ENCODE results near the gene PIGH.
A peak's percentile ranks its signal among the peaks of the same experiment; 100 is the strongest.

Gene PIGH

DNA sequence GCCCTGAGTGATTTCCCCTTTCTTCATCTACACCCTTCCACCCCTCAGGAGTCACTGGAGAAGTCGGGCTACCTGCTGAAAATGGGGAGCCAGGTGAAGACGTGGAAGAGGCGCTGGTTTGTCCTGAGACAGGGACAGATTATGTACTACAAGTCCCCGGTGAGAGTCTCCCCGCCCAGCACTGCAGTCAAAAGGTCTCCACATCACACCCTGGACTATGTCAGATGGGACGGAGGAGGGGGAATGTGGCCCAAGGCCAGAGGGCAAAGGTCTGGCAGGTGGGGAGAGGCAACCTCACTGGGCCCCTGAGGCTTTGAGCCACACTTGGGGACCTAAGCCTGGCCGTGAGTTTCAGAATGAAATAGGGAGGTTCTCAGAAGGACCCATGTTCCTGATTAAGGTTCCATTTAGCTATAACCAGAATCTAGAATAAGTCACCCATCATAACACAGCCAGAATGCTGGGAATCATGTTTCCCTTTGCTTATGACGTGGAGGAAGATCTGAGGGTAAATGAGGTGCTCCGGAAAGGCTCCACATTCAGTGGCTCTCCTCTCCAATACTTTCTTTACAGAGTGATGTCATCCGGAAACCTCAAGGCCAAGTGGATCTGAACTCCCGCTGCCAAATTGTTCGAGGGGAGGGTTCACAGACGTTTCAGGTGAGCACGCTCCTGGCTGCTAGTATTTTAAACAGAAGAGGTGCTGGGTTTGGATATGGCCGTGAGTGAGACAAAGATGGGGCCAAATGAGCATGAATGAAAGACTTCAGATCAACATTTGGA lies 26.6 kb downstream of the PIGH start:
- DNase-seq, result no peak

DNA sequence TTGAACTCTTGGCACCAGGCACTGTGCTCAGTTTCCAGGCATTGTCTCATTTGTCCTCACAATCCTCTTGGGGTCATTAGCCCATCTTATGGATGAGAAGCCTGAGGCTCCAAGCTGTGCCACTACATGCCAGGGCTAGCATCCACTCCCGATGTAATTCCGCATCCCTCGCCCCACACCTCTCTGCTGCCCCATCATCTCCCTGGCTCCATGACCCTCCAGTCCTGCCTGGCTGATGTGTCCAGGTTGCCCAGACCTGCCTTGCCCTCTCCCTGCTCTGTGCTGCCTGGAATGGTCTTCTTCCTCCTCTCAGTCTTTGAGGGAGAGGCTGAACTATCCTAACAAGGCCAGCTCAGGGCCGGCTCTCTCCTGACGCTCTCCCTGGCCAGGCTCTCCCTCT lies 27.5 kb downstream of the PIGH start:
- DNase-seq, result no peak

DNA sequence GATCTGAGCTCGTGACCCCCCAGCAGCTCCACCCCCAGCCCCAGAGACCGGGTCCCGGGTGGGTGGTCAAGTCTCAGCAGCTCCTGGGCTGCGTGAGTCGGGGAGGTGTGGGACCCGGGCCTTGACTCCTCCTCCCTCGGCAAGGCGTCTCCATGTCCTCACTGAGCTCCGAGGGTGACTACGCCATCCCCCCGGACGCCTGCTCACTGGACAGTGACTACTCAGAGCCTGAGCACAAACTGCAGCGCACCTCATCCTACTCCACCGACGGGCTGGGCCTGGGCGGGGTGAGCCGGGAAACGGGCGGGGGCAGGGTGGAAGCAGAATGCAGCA lies 28.1 kb downstream of the PIGH start:
- DNase-seq, result no peak

DNA sequence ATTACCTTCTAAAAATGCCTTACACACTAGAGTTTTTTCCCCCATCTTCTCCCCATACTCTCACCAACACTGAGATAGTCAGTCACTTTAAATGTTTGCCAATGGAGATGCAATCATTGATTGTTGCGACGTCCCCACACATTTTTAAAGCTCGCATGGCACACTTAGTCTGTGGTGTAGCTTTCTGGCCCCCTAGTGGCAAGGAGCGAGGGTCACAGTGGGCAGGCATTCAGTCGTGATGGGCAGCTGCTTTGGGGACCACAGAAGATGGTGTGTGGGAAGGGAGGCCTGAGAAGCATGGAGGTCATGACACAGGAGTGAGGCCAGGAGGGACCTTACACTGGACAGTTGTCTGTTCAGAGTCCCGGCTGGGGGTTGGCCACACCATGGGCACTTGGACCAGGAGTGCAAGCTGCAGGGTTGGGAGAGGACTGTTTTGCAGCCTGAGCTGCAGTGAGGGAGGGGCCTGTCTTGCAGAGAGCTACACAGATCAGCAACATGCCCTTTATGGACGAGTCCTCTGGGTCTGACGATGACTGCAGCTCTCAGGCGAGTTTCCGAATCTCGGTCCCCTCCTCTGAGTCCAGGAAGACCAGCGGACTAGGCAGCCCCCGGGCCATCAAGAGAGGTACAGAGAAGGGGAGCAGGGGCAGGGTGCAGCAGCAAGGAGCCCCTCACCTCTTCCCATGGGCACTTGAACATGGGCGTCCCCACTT lies 28.6 kb downstream of the PIGH start:
- peak; percentile 55 for DNase-seq

DNA sequence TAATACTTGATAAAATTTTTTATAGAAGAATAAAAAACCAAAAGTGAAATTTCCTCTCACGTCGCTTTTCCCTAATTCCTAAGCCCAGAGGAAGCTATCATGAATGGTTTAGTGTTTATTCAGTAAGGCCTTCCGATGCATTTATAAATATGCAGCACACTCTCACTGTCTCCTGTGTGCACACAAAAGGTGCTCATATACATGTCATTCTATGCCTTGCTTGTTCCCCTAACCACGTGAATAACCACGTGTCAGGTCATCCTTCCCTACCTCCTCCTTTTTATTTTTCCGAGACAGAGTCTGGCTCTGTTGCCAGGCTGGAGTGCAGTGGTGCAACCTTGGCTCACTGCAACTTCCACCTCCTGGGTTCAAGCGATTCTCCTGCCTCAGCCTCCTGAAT lies 29.6 kb downstream of the PIGH start:
- no peak for DNase-seq

DNA sequence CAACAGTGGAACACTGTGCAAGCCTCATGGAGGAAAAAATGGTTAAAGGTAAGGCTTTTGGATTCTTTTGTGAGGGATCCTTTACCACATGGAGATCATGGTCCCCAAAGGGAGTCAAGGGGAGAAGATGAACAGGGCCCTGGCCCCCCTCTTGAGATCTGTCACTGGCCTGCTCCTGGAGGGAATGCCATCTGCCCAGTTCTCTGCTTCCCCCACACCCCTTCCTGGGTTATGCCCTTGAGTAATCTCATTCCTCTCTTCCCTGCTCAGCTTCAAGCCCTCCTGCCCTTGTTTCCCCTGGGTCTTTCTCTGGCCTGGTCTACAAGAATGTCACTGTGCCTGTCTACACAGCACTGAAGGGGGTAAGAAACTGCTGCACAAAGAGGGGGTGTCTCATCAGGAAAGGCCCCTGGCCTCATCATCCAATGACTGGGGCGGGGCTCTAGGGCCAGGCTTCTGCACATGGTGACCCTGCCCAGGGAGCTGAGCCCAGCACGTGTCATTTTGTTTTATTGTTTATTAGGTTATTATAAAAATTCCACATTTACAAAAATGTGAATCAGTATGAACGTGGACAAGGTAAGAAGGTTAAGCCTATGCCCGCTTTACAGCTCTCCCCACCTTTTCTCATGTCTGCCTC lies 30.3 kb downstream of the PIGH start:
- DNase-seq, result no peak

DNA sequence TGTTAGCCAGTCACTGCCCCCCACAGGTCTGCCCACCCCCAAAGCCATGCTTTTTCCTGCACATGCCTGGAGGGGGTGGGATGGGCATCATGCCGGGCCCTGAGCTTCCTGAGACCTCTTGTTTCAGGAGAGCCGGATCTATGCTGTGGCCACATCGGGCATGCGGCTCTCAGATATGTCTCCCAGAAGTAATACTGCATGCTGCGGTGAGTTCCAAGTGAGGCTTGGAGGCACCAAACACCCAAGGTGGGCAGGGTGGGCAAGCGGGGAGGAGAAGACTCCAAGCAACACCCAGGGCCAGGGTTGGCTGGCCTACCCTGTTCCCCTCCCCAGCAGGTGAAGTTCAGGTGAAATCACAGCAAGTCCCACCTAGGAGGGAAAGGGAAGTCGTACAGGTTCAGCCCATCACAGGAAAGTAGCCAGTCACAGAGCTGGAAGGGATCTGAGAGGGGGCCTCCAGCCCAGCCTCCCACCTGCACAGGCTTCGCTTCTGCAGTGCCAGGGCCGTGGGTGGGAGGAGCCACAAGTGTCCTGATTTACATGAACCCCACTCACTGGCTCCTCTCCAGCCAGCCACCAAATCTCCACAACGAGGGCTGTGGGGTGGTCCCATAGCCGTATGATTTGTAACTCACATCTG lies 30.9 kb downstream of the PIGH start:
- no peak for DNase-seq

DNA sequence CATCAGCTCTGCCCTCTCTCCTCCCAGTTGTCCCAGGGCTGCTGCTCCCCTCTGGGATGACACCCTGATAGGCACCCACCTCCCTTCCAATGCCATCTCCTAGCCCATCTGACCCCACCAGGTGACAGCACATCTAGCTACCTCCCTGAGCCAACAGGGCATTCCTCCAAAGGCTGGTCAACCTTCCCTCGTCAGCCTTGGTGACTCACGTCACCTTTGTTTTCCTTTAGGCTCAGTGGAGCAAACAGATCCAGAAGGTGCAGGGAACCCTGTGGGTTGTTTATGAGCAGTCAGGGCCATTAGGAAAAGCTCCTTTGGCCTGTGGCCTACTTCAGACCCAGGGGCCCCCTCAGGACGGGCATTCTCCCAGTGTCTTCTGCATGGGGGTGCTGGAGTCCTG lies 32.4 kb downstream of the PIGH start:
- DNase-seq, result no peak

DNA sequence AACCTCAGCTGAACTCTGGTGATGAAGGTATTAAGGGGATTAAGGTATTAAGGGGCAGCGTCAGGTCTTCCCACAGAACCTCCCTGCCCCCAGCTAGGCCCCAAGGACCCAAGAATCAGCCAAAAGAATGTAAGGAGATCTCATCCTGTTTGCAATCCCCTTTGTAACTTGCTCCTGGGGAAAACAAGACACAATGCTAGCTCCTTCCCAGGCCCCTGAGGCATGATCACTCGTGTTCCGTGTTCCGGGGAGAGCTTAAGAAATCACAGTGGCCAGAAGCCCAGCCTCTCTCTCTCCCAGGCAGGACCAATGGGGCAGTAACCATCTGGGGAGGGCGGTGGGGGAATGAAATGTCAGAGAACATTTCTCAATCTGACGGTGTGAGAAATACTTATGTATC lies 33.2 kb downstream of the PIGH start:
- no peak for DNase-seq

DNA sequence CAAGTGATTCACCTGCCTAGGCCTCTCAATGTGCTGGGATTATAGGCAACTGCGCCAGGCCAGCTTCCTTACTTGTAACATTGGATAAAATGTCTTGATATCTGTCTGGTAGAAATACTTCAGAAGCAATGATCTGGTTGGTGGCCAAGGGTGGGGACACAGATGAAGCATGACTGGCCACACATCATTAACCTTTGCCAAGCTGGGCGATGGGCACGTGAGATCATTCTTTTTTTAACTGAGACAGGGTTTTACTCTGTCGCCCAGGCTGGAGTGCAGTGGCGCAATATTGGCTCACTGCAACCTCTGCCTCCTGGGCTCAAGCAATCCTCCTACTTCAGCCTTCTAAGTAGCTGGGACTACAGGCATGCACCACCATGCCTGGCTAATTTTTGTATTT lies 35.8 kb downstream of the PIGH start:
- DNase-seq, result no peak

DNA sequence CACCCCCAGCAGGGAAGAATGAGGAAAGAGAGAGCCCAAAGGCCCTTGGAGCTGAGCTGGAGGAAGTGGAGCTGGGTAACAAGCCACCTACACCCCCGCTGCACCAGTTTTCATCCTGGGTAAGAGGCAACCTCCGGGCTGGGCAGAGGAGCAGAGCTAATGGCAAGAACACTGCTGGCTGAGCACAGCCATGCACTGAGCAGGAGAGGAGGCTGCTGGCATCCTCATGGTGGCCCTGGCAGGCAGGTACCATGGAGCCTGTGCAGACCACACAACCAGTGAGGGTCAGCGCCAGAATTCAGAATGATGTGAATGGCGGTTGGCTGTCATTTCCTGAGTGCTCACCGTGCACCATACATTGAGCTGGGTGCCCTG lies 37.3 kb downstream of the PIGH start:
- no peak for DNase-seq

DNA sequence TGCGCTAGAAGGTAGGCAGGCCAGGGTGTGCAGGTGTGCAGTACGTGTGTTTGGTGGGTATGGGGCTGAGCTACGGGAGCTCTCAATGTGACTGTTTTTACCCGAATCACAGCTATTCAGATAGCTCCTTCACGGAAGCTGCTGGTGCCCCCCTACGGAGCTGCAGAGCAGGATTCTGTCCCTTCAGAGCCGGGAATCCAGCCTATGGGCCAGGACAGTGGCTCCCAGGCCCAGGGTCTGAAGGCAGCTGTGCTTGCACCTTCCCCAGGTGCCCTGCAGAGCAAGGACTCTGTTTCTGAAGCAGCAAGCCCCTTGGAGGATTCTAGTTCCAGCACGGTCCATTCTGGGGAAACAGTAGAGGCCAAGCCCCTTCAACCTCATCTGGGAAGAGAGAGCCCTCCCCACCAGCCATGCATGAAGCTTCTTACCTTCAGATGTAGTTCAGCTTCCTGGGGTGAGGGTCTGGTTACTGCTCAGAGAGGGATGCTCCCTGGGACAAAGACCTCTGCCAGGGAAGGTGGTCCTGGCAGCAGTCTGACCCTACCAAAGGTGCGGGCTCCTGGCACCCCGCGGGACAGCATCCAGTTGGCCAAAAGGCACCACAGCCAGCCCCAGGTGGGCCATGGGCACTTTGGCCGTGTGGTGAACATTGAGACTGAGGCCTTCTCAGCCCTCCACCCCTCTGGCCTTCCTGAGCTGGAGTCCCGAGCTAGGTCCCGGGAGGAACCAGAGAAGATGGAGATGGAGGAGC lies 37.9 kb downstream of the PIGH start:
- DNase-seq, result no peak

DNA sequence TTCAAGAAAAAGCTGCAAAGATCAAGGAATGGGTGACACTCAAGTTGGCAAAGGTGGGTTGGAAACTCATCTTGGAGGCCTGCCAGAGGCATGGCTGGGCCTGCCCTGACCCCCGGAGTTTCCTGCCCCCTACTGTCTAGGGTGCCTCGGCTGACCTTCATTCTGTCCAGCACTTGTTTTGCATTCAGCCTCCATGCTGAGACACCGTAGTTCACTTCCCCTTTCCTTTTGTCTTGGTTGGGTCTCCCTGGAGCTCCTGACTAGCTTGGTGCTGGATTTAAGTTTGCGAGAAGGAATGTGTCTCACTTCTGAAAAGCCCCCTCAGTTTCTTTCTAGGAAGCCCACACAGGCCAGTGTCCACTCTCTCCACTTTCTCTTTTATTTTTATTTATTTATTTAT lies 40.4 kb downstream of the PIGH start:
- no peak for DNase-seq

DNA sequence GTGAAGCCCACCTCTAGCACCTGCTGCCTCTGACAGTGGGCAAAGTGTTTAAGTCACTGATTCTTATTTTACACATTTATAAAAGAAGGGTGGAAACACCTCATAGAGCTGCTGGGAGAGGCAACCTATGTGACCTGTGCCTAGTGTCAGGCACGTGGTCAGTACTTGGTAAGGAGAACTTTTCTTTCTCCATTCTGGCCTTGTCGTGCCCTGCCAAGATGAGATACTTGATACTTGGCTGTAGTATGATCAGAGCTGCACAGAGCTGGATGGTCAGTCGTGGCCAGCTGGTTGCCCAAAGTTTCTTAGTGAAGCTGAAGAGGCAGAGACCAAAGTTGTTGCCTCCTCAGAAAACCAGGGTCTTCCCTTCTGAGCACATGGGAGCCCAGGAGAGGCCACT lies 42.4 kb downstream of the PIGH start:
- no peak for DNase-seq

DNA sequence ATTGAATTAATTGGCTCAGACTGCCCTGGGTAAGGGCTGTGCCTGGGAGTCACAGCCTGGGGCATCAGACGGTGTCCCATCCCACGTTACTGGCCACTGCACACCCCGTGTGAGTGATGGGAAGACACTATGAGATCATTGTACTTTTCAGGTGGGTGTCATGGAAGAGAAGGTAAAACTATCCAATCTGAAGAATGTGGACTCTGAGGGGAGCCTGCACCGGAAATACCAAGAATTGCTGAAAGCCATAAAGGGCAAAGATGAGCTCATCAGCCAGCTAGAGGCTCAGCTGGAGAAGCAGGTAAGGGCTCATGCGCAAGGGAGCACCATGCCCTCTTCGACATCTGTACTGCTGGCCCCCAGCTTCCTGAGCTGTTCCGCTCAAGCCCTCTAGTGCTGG lies 43.0 kb downstream of the PIGH start:
- no peak for DNase-seq

DNA sequence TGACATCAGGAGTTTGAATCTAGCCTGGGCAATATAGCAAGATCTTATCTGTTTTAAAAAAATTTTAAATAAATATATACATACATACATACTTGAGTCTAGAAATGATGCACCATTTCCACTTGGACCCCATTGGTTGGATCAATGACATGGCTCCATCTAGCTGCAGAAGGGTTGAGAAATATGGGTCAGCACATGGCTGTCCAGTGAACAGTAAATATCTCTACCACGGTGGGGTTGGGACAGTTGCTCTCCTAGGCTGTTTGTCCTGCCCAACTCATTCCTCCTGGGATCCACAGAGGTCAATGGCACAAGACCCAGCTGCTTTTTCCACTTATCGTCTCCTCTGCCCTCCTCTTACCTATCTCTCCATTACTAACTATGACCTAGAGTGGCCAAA lies 43.4 kb downstream of the PIGH start:
- DNase-seq, result no peak

DNA sequence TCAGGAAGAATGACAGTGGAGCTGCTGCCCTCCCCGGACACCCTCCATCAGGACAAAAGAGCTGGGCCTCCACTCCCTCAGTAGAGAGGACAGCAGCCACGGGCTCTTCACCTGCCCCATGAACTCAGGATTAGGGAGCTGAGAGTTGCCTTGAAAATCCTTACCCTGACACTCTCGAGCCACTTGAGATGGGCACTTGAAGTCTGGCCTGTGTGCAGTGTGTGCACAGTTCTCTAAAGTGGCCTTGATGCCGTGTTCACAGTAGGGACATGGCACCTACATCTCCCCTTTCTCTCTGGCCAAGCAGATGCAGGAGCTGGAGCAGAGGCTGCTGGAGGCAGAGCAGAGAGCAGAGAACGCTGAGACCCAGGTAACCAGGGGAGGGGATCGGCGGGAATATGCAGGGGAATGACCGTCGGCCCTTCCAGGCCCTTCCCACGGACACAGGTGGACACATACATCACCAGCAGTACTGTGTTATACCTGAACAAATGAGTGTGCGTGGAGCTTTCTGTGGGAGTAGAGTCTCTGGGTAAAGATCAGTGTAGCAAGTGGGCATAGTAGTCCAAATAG lies 44.5 kb downstream of the PIGH start:
- no peak for DNase-seq

DNA sequence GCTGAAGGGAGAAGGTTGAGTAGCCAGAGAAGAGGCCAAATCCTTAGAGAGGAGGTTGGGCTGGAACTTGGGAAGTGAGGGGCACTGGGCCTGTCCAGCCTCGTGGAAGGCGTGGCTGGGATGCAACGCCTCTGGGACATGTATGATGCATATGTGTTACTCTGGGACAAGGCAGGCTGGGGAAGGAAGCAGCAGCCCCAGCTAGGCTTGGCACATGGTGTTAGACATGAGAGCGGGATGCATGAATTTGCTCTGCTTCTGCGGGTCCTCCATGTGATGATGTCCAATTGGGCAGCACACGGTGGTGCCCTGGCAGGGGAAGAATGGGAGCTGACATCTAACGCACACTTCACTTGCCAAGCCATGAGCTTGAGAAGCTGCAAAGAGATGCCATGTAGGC lies 45.7 kb downstream of the PIGH start:
- DNase-seq, result no peak

DNA sequence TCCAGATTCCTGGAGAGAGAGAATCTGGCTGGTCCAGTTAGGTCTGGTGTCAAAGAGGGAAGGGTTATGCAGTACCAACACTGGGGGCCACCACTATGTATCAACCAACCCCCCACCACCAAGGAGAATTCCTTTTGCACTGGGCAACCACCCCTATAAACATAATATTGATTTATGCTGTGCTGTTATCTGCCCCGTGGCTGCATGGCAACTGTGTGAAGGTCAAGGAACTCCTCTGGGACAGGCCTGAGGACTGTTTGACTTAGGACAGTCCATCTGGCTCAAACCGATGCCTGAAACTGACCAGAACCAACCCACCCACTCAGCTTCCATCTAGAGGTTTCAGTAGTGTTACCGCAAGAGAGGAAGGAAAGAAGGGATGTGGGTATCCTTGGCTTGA lies 46.5 kb downstream of the PIGH start:
- DNase-seq, result no peak

DNA sequence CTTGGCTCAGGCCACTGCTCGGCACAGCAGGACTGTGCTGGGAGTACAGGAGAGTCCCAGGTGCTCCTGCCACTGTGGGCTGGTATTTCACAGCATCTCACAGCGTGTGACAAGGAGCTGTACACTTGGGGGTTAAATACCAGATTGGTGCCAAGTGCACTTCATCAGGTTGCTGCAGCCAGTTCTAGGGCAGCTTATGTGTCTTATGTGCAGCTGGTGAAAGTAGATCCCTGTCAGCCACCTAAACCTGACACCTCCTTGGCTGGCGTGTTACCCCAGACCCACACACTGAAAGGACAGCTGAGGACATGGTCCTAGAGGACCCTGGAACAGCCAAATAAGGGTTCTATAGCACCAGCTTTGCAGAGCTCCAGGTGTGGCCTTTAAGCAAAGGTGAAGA lies 48.1 kb downstream of the PIGH start:
- no peak for DNase-seq

DNA sequence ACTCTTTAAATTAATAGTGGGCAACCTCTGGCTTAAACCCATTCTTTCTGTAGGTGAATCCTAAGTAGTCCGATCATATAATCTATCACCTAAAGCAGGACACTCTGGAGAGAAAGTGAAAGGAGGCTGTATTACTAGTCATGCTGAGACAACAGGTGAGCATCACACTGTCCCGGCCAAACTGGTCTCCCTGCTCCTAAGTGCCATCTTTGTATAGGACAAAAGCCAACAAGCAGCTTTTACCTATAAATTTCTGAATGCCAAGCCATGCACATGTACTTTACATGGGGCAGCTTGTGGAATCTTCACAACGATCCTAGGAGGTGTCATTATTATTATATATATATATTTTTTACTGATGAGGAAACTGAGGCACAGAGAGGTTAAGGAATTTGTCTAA lies 48.9 kb downstream of the PIGH start:
- no peak for DNase-seq

DNA sequence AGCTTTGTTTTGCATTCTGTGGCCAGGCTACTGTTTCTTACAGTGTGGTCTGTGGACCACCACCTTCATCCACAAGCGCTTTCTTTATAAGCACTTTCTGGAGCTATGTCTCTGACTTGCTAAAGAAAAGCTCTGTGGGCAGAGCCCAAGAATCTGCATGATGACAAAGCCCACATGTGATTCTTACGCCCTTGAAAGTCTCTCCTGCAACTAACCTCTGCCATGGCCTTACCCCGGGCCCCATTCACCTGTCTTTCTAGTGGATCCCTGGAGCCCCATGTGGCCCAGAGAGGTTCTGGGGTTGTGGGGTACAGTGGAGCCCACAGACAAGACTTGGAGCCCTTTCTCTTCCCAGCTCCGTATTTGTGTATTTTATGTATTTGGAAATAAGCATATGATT lies 50.3 kb downstream of the PIGH start:
- no peak for DNase-seq
